ENCODE measurements around the gene CSAD.

CSAD gene, protein sequence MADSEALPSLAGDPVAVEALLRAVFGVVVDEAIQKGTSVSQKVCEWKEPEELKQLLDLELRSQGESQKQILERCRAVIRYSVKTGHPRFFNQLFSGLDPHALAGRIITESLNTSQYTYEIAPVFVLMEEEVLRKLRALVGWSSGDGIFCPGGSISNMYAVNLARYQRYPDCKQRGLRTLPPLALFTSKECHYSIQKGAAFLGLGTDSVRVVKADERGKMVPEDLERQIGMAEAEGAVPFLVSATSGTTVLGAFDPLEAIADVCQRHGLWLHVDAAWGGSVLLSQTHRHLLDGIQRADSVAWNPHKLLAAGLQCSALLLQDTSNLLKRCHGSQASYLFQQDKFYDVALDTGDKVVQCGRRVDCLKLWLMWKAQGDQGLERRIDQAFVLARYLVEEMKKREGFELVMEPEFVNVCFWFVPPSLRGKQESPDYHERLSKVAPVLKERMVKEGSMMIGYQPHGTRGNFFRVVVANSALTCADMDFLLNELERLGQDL

GRCh38 chr12:53180220-53180930 lies at the start of gene CSAD, which contains the start of gene ZNF740:
Gene CSAD, minus strand, starts transcription at chr12:53180925. Its CDS starts 7,455 bp downstream, at chr12:53173470.
Gene ZNF740, plus strand, starts transcription at chr12:53180722. Its CDS starts 1,262 bp downstream, at chr12:53181984.
- H3K4me1 ChIP-seq (ENCODE audit: control insufficient read depth in 2 of 2, insufficient read depth in 2 of 2, low read length in 2 of 2): peaks cover 25 to 26% of the 10 kb centered on the region in 2 donors
- peaks cover 19 to 24% of the 10 kb centered on the region in 2 donors for H3K36me3 ChIP-seq (ENCODE audit: control insufficient read depth in 2 of 2, insufficient read depth in 2 of 2, low read length in 2 of 2)

GRCh38 chr12:53230108-53230845 lies 49.6 kb upstream of the CSAD start:
- Histone ChIP-seq H3K36me3 (ENCODE audit: control insufficient read depth in 2 of 2, insufficient read depth in 2 of 2, low read length in 2 of 2) (peaks cover 0 to 4% of the 10 kb centered on the region in 2 donors), H3K4me1 (ENCODE audit: control insufficient read depth in 2 of 2, insufficient read depth in 2 of 2, low read length in 2 of 2) (peaks cover 30 to 38% of the 10 kb centered on the region in 2 donors), H3K4me3 (ENCODE audit: low read length in 2 of 2) (peak overlapping the region in 1 of 2 donors; percentile 69), H3K9ac (ENCODE audit: low read depth in 1 of 2, low read length in 2 of 2) (no peak overlapping the region), H3K27ac (ENCODE audit: low read depth in 2 of 2, low read length in 2 of 2) (no peak overlapping the region), H3K27me3 (ENCODE audit: control insufficient read depth in 2 of 2, insufficient read depth in 2 of 2, low read length in 2 of 2) (no peaks in the 10 kb centered on the region), H3K9me3 (ENCODE audit: control insufficient read depth in 2 of 2, low read length in 2 of 2) (no peaks in the 10 kb centered on the region)

More at GRCh38 chr12:53180220-53180930, at the start of gene CSAD, which contains the start of gene ZNF740:
- H3K4me3 ChIP-seq (ENCODE audit: low read length in 2 of 2): peak within 1 kb of the TSS; percentile 90 to 92
- no peaks in the 10 kb centered on the region for H3K27me3 ChIP-seq (ENCODE audit: control insufficient read depth in 2 of 2, insufficient read depth in 2 of 2, low read length in 2 of 2)
- H3K27ac ChIP-seq (ENCODE audit: low read depth in 2 of 2, low read length in 2 of 2): peak within 1 kb of the TSS; percentile 94 to 96
- H3K9me3 ChIP-seq (ENCODE audit: control insufficient read depth in 2 of 2, low read length in 2 of 2): no peaks in the 10 kb centered on the region
- peak within 1 kb of the TSS; percentile 89 to 91 for H3K9ac ChIP-seq (ENCODE audit: low read depth in 1 of 2, low read length in 2 of 2)

GRCh38 chr12:53229454-53229853 lies 48.7 kb upstream of the CSAD start:
- Histone ChIP-seq H3K36me3 (ENCODE audit: control insufficient read depth in 2 of 2, insufficient read depth in 2 of 2, low read length in 2 of 2) (peaks cover 0 to 4% of the 10 kb centered on the region in 2 donors), H3K27me3 (ENCODE audit: control insufficient read depth in 2 of 2, insufficient read depth in 2 of 2, low read length in 2 of 2) (no peaks in the 10 kb centered on the region), H3K9ac (ENCODE audit: low read depth in 1 of 2, low read length in 2 of 2) (no peak overlapping the region), H3K4me1 (ENCODE audit: control insufficient read depth in 2 of 2, insufficient read depth in 2 of 2, low read length in 2 of 2) (peaks cover 37 to 44% of the 10 kb centered on the region in 2 donors), H3K4me3 (ENCODE audit: low read length in 2 of 2) (no peak overlapping the region), H3K9me3 (ENCODE audit: control insufficient read depth in 2 of 2, low read length in 2 of 2) (no peaks in the 10 kb centered on the region), H3K27ac (ENCODE audit: low read depth in 2 of 2, low read length in 2 of 2) (no peak overlapping the region)

- Histone ChIP-seq H3K27me3 (ENCODE audit: control insufficient read depth in 2 of 2, insufficient read depth in 2 of 2, low read length in 2 of 2) (no peaks in the 10 kb centered on the region), H3K4me1 (ENCODE audit: control insufficient read depth in 2 of 2, insufficient read depth in 2 of 2, low read length in 2 of 2) (peaks cover 37 to 43% of the 10 kb centered on the region in 2 donors), H3K27ac (ENCODE audit: low read depth in 2 of 2, low read length in 2 of 2) (no peak overlapping the region), H3K4me3 (ENCODE audit: low read length in 2 of 2) (no peak overlapping the region), H3K9ac (ENCODE audit: low read depth in 1 of 2, low read length in 2 of 2) (no peak overlapping the region), H3K36me3 (ENCODE audit: control insufficient read depth in 2 of 2, insufficient read depth in 2 of 2, low read length in 2 of 2) (peaks cover 0 to 4% of the 10 kb centered on the region in 2 donors), H3K9me3 (ENCODE audit: control insufficient read depth in 2 of 2, low read length in 2 of 2) (no peaks in the 10 kb centered on the region)
Observed at GRCh38 chr12:53227836-53228235, 47.1 kb upstream of the CSAD start.

GRCh38 chr12:53227341-53227740 lies 46.6 kb upstream of the CSAD start:
- Histone ChIP-seq H3K4me3 (ENCODE audit: low read length in 2 of 2) (no peak overlapping the region), H3K9me3 (ENCODE audit: control insufficient read depth in 2 of 2, low read length in 2 of 2) (no peaks in the 10 kb centered on the region), H3K9ac (ENCODE audit: low read depth in 1 of 2, low read length in 2 of 2) (no peak overlapping the region), H3K27me3 (ENCODE audit: control insufficient read depth in 2 of 2, insufficient read depth in 2 of 2, low read length in 2 of 2) (no peaks in the 10 kb centered on the region), H3K36me3 (ENCODE audit: control insufficient read depth in 2 of 2, insufficient read depth in 2 of 2, low read length in 2 of 2) (peaks cover 0 to 4% of the 10 kb centered on the region in 2 donors), H3K4me1 (ENCODE audit: control insufficient read depth in 2 of 2, insufficient read depth in 2 of 2, low read length in 2 of 2) (peaks cover 37 to 43% of the 10 kb centered on the region in 2 donors), H3K27ac (ENCODE audit: low read depth in 2 of 2, low read length in 2 of 2) (no peak overlapping the region)

DNA sequence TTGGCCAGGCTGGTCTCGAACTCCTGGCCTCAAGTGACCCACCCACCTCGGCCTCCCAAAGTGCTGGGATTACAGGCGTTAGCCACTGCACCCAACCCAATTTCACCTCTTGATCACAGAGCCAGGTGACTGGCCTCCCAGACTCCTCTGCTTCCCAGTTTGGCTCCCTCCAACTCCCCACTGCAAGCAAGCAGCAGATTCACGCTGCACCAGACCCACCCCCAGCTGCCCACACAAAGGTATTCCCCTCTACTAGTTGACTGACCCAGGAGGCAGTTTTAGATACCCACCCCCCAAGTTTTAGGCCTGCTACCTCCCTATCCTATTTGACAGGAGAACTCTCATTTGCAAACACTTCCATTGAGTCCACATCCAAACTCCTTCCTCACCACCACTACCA lies 46.1 kb upstream of the CSAD start:
- no peaks in the 10 kb centered on the region for H3K27me3 ChIP-seq (ENCODE audit: control insufficient read depth in 2 of 2, insufficient read depth in 2 of 2, low read length in 2 of 2)
- H3K4me1 ChIP-seq (ENCODE audit: control insufficient read depth in 2 of 2, insufficient read depth in 2 of 2, low read length in 2 of 2): peaks cover 41 to 46% of the 10 kb centered on the region in 2 donors
- H3K36me3 ChIP-seq (ENCODE audit: control insufficient read depth in 2 of 2, insufficient read depth in 2 of 2, low read length in 2 of 2): peaks cover 0 to 4% of the 10 kb centered on the region in 2 donors
- H3K27ac ChIP-seq (ENCODE audit: low read depth in 2 of 2, low read length in 2 of 2): no peak overlapping the region
- H3K9me3 ChIP-seq (ENCODE audit: control insufficient read depth in 2 of 2, low read length in 2 of 2): no peaks in the 10 kb centered on the region
- no peak overlapping the region for H3K4me3 ChIP-seq (ENCODE audit: low read length in 2 of 2)
- H3K9ac ChIP-seq (ENCODE audit: low read depth in 1 of 2, low read length in 2 of 2): no peak overlapping the region

GRCh38 chr12:53225635-53226424 lies 45.1 kb upstream of the CSAD start:
- Histone ChIP-seq H3K36me3 (ENCODE audit: control insufficient read depth in 2 of 2, insufficient read depth in 2 of 2, low read length in 2 of 2) (peaks cover 0 to 4% of the 10 kb centered on the region in 2 donors), H3K4me3 (ENCODE audit: low read length in 2 of 2) (no peak overlapping the region), H3K9me3 (ENCODE audit: control insufficient read depth in 2 of 2, low read length in 2 of 2) (no peaks in the 10 kb centered on the region), H3K9ac (ENCODE audit: low read depth in 1 of 2, low read length in 2 of 2) (no peak overlapping the region), H3K4me1 (ENCODE audit: control insufficient read depth in 2 of 2, insufficient read depth in 2 of 2, low read length in 2 of 2) (peaks cover 36 to 38% of the 10 kb centered on the region in 2 donors), H3K27me3 (ENCODE audit: control insufficient read depth in 2 of 2, insufficient read depth in 2 of 2, low read length in 2 of 2) (no peaks in the 10 kb centered on the region), H3K27ac (ENCODE audit: low read depth in 2 of 2, low read length in 2 of 2) (no peak overlapping the region)

GRCh38 chr12:53224897-53225634 lies 44.3 kb upstream of the CSAD start:
- peaks cover 34% of the 10 kb centered on the region in 2 donors for H3K4me1 ChIP-seq (ENCODE audit: control insufficient read depth in 2 of 2, insufficient read depth in 2 of 2, low read length in 2 of 2)
- H3K27me3 ChIP-seq (ENCODE audit: control insufficient read depth in 2 of 2, insufficient read depth in 2 of 2, low read length in 2 of 2): no peaks in the 10 kb centered on the region
- H3K36me3 ChIP-seq (ENCODE audit: control insufficient read depth in 2 of 2, insufficient read depth in 2 of 2, low read length in 2 of 2): peaks cover 0 to 4% of the 10 kb centered on the region in 2 donors
- H3K4me3 ChIP-seq (ENCODE audit: low read length in 2 of 2): no peak overlapping the region
- no peak overlapping the region for H3K9ac ChIP-seq (ENCODE audit: low read depth in 1 of 2, low read length in 2 of 2)
- no peaks in the 10 kb centered on the region for H3K9me3 ChIP-seq (ENCODE audit: control insufficient read depth in 2 of 2, low read length in 2 of 2)
- H3K27ac ChIP-seq (ENCODE audit: low read depth in 2 of 2, low read length in 2 of 2): peak overlapping the region in 1 of 2 donors; percentile 32
